ENCODE data around the gene OVAAL.

OVAAL gene

DNA sequence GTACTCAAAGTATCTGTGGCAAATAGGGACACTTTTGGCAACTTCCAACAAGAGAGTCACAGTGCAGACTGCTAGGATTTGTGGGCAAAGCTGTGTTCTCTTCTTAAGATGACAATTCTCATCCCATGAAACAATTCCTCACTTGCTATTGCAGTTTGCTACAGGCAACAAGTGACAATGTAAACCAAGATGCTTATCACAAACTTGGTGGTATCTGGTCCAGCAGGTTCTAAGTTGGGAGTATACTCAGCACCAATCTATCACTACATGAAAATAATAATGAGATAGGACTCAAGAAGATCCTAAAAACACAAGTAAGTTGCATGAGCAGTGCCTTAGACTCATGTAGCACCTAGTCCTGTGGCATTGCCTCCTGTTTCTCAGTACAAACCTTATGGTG lies 3.4 kb upstream of the OVAAL start:
- POLR2A ChIA-PET, result no interaction called here
- CTCF ChIA-PET, result interaction anchor here (0.7 kb wide), 1 partner anchor 16 kb away, joined by 3 read pairs; no protein-coding TSS in a partner anchor
- TF ChIP-seq, protein P1, sequence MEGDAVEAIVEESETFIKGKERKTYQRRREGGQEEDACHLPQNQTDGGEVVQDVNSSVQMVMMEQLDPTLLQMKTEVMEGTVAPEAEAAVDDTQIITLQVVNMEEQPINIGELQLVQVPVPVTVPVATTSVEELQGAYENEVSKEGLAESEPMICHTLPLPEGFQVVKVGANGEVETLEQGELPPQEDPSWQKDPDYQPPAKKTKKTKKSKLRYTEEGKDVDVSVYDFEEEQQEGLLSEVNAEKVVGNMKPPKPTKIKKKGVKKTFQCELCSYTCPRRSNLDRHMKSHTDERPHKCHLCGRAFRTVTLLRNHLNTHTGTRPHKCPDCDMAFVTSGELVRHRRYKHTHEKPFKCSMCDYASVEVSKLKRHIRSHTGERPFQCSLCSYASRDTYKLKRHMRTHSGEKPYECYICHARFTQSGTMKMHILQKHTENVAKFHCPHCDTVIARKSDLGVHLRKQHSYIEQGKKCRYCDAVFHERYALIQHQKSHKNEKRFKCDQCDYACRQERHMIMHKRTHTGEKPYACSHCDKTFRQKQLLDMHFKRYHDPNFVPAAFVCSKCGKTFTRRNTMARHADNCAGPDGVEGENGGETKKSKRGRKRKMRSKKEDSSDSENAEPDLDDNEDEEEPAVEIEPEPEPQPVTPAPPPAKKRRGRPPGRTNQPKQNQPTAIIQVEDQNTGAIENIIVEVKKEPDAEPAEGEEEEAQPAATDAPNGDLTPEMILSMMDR (IDR thresholded peaks at IDR 0.05; ENCODE audit: insufficient read depth, low read length, missing control alignments), result no peak
- no peak for DNase-seq (ENCODE audit: low read depth, low spot score)
- H3K4me3 ChIP-seq (ENCODE audit: low read depth, low read length), result no peak overlapping the region

DNA sequence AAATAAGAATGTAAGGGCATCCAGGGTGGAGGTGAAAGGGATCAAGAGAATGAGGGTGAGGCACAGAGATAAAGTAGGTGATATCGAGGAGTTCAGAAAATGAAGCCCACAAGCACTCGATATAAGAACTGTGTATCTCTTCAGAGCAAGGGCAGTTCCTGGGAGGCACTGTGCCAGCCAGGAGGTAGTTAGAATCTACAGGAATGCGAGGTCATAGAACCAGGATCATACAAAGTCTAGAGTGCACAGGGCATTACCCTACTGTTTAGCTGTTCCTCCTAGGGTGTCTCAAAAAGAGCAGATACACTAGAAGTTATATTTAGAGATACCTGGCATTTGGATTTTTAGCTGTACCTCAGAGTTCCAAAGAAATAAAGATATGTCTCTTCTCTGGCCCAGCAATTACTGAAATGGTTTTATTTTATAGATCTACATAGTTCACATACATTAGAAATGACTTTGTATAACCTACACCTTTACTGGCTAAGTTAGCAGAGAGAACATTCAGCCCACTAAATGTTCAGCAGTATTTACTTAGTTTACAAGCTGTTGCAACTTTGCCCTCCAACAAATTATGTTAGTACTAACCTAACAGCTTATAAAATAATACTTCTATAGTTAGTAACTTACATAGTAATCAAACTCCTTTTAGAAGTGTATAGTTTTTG lies 1.6 kb downstream of the OVAAL start:
- DNase-seq (ENCODE audit: low read depth, low spot score), result no peak
- ChIA-PET POLR2A (no interaction called here), CTCF (interaction anchor here (1.0 to 1.2 kb wide), 4 partner anchors 10 to 303 kb away, joined by 3 to 5 read pairs (median 3); no protein-coding TSS in a partner anchor)
- no peak overlapping the region for H3K4me3 ChIP-seq (ENCODE audit: low read depth, low read length)
- TF ChIP-seq, protein P1 (IDR thresholded peaks at IDR 0.05; ENCODE audit: insufficient read depth, low read length, missing control alignments), result no peak

DNA sequence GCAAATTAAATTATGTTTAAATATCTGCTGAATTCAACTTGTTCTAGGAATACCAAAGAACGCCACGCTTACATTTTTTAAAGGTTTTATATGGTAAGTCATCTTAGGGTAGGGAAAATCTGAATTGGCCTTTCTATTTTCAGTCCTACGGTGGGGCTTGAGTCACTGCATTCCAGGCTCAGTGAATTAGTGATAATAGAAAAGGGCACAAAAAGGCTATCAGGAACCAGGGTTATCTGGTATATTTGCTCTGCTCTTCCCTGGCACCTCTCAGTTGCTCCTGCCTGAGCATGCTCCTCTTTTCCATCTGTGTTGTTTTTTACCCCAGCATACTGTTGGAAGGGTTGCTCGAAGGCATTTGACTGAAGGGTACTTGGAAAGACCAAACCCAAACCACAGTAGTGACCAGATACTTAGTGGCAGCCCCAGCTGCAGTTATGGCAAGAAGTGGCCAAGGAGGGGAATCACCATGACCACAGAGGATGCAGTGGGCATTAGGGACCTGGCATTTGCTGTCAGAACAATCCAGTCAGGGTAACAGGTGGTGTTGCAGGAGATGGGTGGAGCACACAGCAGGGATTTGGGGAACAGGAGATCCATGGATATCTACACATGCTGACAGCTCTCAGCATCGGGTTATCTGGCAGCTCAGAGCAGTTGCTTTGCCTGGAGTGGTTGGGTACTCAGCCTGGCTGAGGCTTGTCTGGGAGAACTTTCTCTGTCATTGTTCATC lies 2.3 kb downstream of the OVAAL start:
- TF ChIP-seq, protein P1 (IDR thresholded peaks at IDR 0.05; ENCODE audit: insufficient read depth, low read length, missing control alignments), result no peak
- H3K4me3 ChIP-seq (ENCODE audit: low read depth, low read length), result no peak overlapping the region
- no peak for DNase-seq (ENCODE audit: low read depth, low spot score)
- ChIA-PET CTCF (interaction anchor here (1.1 to 1.2 kb wide), 3 partner anchors 11 to 302 kb away, joined by 3 to 5 read pairs (median 3); no protein-coding TSS in a partner anchor), POLR2A (no interaction called here)

DNA sequence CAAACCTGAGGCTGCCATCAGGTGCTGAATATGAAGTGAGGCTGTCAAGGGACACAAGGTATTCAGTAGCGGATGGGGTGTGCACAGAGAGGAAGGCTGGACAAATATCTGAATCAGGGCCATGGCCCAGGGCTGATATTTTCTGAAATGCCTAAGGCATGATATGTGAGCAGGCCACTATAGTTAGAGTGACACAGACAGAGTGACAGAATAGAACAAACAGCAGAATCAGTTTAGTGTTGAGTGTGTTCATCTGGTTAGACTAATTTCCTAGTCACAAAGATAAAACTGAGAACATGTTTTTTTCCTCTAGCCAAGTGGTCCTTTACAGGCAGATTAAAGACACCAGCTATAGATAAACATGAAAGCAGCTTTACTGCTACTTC lies 3.9 kb downstream of the OVAAL start:
- no peak for DNase-seq (ENCODE audit: low read depth, low spot score)
- ChIA-PET POLR2A (interaction anchor here (0.7 kb wide), 1 partner anchor 23 kb away, joined by 3 read pairs; no protein-coding TSS in a partner anchor), CTCF (interaction anchor here (0.9 to 2.6 kb wide), 2 partner anchors 284 to 301 kb away, joined by 4 to 6 read pairs; no protein-coding TSS in a partner anchor)
- TF ChIP-seq, protein P1 (IDR thresholded peaks at IDR 0.05; ENCODE audit: insufficient read depth, low read length, missing control alignments), result no peak
- no peak overlapping the region for H3K4me3 ChIP-seq (ENCODE audit: low read depth, low read length)

DNA sequence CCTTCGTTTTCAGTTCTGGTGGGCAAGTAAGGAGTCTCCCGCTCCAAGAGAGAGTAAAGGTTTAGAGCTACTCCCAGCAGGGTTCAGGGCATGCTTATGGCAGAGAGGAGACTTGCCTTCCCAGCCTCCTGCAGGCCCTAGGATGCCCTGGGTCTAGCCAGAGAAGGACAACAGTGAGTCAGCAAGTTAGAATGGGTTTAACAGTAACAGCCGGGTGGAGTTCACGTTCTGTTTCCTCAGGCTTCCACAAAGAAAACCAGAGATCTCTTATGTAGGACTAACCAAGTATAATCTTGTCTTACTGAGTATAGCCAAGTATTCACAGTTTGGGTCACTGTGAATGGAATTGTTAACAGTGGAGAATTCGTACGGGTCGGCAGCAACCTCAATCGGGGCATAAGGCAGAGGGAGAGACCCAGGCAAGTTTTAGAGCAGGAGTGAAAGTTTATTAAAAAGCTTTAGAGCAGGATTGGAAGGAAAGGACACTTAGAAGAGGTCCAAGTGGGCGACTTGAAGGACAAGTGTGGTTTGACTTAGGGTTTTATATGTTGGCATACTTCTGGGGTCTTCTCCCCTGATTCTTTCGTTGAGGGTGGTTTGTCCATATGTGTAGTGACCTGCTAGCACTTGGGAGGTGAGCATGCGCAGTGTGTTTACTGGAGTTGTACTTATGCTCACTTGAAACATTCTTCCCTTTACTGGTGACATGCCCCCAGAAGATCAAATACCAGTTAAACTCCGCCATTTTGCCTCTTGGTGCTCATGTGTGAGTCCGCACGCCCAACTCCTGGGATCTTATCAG lies 4.5 kb downstream of the OVAAL start:
- POLR2A ChIA-PET, result interaction anchor here (0.7 kb wide), 1 partner anchor 22 kb away, joined by 3 read pairs; no protein-coding TSS in a partner anchor
- no peak overlapping the region for H3K4me3 ChIP-seq (ENCODE audit: low read depth, low read length)
- CTCF ChIA-PET, result interaction anchor here (0.7 to 2.6 kb wide), 3 partner anchors 20 to 300 kb away, joined by 3 to 6 read pairs (median 5); no protein-coding TSS in a partner anchor
- TF ChIP-seq, protein P1 (IDR thresholded peaks at IDR 0.05; ENCODE audit: insufficient read depth, low read length, missing control alignments), result no peak
- no peak for DNase-seq (ENCODE audit: low read depth, low spot score)
